ENCODE data around the gene PRICKLE2. TPM values are rescaled to one million over a fixed set of nuclear protein-coding genes. Genes with fewer than 3 reads are reported as not detected.

The PRICKLE2 gene
- total and polyA plus RNA-seq, 3 donors from 2014 or later = 5.5 to 10.1 (median 9.1) TPM

- DNase-seq = no peak
- no peaks in the 10 kb centered on the region for H3K9me3 ChIP-seq
- TF ChIP-seq, protein P1, sequence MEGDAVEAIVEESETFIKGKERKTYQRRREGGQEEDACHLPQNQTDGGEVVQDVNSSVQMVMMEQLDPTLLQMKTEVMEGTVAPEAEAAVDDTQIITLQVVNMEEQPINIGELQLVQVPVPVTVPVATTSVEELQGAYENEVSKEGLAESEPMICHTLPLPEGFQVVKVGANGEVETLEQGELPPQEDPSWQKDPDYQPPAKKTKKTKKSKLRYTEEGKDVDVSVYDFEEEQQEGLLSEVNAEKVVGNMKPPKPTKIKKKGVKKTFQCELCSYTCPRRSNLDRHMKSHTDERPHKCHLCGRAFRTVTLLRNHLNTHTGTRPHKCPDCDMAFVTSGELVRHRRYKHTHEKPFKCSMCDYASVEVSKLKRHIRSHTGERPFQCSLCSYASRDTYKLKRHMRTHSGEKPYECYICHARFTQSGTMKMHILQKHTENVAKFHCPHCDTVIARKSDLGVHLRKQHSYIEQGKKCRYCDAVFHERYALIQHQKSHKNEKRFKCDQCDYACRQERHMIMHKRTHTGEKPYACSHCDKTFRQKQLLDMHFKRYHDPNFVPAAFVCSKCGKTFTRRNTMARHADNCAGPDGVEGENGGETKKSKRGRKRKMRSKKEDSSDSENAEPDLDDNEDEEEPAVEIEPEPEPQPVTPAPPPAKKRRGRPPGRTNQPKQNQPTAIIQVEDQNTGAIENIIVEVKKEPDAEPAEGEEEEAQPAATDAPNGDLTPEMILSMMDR (IDR thresholded peaks at IDR 0.05) = no peak
- TF ChIP-seq POLR2A (IDR thresholded peaks at IDR 0.05) = no peak
- WGBS, 2 donors = 59 to 66% methylated on average over 11 of the region's 11 CpGs
- H3K27ac ChIP-seq = peak overlapping the region; percentile 12 to 32
- intact Hi-C loops (cut with DNase I; ENCODE audit: low total_unique reads) = no loop called here
- H3K4me1 ChIP-seq = no peaks in the 10 kb centered on the region
- no peaks in the 10 kb centered on the region for H3K36me3 ChIP-seq (ENCODE audit: low read depth, missing control alignments)
- H3K27me3 ChIP-seq = no peaks in the 10 kb centered on the region
- H3K4me3 ChIP-seq = no peak overlapping the region
These were observed 10.8 kb downstream of the PRICKLE2 start for GRCh38 chr3:64214381-64215018.

- Histone ChIP-seq H3K27ac (peak overlapping the region; percentile 12 to 32), H3K9me3 (no peaks in the 10 kb centered on the region), H3K36me3 (ENCODE audit: low read depth, missing control alignments) (no peaks in the 10 kb centered on the region), H3K4me3 (no peak overlapping the region), H3K4me1 (no peaks in the 10 kb centered on the region), H3K27me3 (no peaks in the 10 kb centered on the region)
- intact Hi-C loops (cut with DNase I; ENCODE audit: low total_unique reads) = no loop called here
- WGBS, 2 donors = 37 to 58% methylated on average over 8 of the region's 8 CpGs
- TF ChIP-seq POLR2A (IDR thresholded peaks at IDR 0.05) = no peak
- TF ChIP-seq, protein P1 (IDR thresholded peaks at IDR 0.05) = no peak
- DNase-seq = peak; percentile 44
These were observed 11.3 kb downstream of the PRICKLE2 start for GRCh38 chr3:64213962-64214379.

DNA sequence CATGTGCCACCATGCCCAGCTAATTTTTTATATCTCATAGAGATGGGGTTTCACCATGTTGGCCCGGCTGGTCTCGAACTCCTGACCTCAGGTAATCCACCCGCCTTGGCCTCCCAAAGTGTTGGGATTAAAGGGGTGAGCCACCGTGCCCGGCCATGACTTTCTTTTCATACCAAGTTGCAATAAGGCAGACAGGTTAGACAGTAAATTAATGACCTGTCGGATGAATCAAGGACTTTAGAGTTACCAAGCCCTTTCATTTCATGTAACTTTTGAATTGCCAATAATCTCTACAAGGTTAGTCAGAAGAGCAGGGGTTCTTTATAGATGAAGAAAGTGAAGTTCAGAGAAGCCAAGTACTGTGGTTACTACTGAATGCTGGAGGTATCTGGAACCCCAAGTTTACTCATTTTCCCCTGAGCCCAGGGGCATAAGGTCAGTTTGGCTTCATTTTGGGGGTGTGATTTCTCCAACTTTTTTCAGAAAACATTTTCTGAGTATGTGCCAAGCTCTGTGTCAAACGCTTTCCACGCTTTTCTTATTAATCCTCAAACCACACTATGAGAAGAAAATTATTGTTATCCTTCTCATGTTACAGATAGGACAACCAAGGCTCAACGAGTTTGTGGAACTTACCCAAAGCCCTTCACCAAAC, 11.9 kb downstream of the PRICKLE2 start:
- WGBS, 2 donors = 79 to 84% methylated on average over 9 of the region's 9 CpGs
- DNase-seq = no peak
- Histone ChIP-seq H3K27me3 (no peaks in the 10 kb centered on the region), H3K27ac (peak overlapping the region; percentile 12 to 32), H3K36me3 (ENCODE audit: low read depth, missing control alignments) (no peaks in the 10 kb centered on the region), H3K4me1 (no peaks in the 10 kb centered on the region), H3K4me3 (no peak overlapping the region), H3K9me3 (no peaks in the 10 kb centered on the region)
- intact Hi-C loops (cut with DNase I; ENCODE audit: low total_unique reads) = no loop called here
- TF ChIP-seq POLR2A (IDR thresholded peaks at IDR 0.05) = no peak
- TF ChIP-seq, protein P1 (IDR thresholded peaks at IDR 0.05) = no peak

- peak; percentile 40 for DNase-seq
- Histone ChIP-seq H3K4me3 (no peak overlapping the region), H3K27me3 (no peaks in the 10 kb centered on the region), H3K4me1 (no peaks in the 10 kb centered on the region), H3K36me3 (ENCODE audit: low read depth, missing control alignments) (no peaks in the 10 kb centered on the region), H3K27ac (peak overlapping the region in 1 of 2 donors; percentile 3), H3K9me3 (no peaks in the 10 kb centered on the region)
- WGBS, 2 donors = 65 to 75% methylated on average over 12 of the region's 12 CpGs
- no peak for TF ChIP-seq POLR2A (IDR thresholded peaks at IDR 0.05)
- intact Hi-C loops (cut with DNase I; ENCODE audit: low total_unique reads) = no loop called here
These were observed 15.2 kb downstream of the PRICKLE2 start for GRCh38 chr3:64209866-64210621.

Measured in testis (tissue), 3 donors.